ENCODE data around the gene HTR3B.

DNA sequence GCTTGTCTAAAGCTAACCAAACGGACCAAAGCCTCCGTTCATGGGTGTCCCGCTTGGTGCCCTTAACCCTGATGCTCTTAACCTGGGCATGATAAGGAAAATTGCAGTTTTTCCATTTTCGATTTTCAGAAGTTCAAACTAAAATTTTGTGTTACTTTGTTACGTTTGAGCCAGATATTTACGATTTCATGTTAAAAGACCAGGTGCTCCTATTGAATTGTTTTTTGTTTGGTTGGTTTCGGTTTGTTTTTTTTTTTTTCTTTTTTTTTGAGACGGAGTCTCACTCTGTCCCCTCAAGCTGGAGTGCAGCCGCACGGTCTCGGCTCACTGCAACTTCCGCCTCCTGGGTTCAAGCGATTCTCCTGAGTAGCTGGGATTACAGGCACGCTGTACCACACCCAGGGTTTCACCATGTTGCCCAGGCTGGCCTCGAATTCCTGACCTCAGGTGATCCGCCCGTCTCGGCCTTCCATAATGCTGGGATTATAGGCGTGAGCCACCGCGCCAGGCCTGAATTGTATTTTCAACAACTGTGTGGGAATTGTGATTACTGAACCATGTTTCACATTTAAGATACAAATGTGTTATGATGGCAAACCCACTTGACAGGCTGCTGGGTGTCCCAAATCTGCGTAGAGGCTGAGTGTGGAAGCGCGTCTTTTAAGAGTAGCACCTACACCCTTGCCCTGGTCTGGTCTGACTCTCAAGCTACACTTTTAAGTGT lies 28.4 kb upstream of the HTR3B start:
- TF ChIP-seq, protein P1, sequence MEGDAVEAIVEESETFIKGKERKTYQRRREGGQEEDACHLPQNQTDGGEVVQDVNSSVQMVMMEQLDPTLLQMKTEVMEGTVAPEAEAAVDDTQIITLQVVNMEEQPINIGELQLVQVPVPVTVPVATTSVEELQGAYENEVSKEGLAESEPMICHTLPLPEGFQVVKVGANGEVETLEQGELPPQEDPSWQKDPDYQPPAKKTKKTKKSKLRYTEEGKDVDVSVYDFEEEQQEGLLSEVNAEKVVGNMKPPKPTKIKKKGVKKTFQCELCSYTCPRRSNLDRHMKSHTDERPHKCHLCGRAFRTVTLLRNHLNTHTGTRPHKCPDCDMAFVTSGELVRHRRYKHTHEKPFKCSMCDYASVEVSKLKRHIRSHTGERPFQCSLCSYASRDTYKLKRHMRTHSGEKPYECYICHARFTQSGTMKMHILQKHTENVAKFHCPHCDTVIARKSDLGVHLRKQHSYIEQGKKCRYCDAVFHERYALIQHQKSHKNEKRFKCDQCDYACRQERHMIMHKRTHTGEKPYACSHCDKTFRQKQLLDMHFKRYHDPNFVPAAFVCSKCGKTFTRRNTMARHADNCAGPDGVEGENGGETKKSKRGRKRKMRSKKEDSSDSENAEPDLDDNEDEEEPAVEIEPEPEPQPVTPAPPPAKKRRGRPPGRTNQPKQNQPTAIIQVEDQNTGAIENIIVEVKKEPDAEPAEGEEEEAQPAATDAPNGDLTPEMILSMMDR (conservative IDR thresholded peaks at IDR 0.05; ENCODE audit: low read length): no peak
- TF ChIP-seq EZH2phosphoT487 (IDR thresholded peaks at IDR 0.05; ENCODE audit: borderline replicate concordance): no peak
